ENCODE results near the gene WNT16. TPM values are rescaled to one million over a fixed set of nuclear protein-coding genes. Genes with fewer than 3 reads are reported as not detected.

The WNT16 gene
- total RNA-seq, 1 donor from 2014 or later: not detected

GRCh38 chr7:121342631-121343030, 13.8 kb downstream of the WNT16 start:
- Histone ChIP-seq H3K4me1 (no peaks in the 10 kb centered on the region), H3K36me3 (peaks cover 6% of the 10 kb centered on the region), H3K27ac (no peak overlapping the region), H3K4me3 (no peak overlapping the region), H3K27me3 (no peaks in the 10 kb centered on the region), H3K9me3 (no peaks in the 10 kb centered on the region)
- ATAC-seq: no peak
- no peak for TF ChIP-seq CTCF (IDR thresholded peaks at IDR 0.05)
- intact Hi-C loops (cut with DNase I): no loop called here
- no peak for DNase-seq

- Histone ChIP-seq H3K9me3 (no peaks in the 10 kb centered on the region), H3K4me3 (no peak overlapping the region), H3K27ac (no peak overlapping the region), H3K36me3 (peaks cover 6% of the 10 kb centered on the region), H3K27me3 (no peaks in the 10 kb centered on the region), H3K4me1 (no peaks in the 10 kb centered on the region)
- ATAC-seq (no peak), DNase-seq (no peak)
- TF ChIP-seq CTCF (IDR thresholded peaks at IDR 0.05): no peak
- intact Hi-C loops (cut with DNase I): no loop called here
Measured at GRCh38 chr7:121343302-121343701, 14.5 kb downstream of the WNT16 start.

- Histone ChIP-seq H3K4me3 (no peak overlapping the region), H3K36me3 (peaks cover 6% of the 10 kb centered on the region), H3K27me3 (no peaks in the 10 kb centered on the region), H3K27ac (no peak overlapping the region), H3K4me1 (no peaks in the 10 kb centered on the region), H3K9me3 (no peaks in the 10 kb centered on the region)
- no peak for TF ChIP-seq CTCF (IDR thresholded peaks at IDR 0.05)
- ATAC-seq: no peak
- DNase-seq: no peak
- intact Hi-C loops (cut with DNase I): no loop called here
Measured at GRCh38 chr7:121344093-121344492, 15.3 kb downstream of the WNT16 start.

GRCh38 chr7:121344497-121344896, 15.7 kb downstream of the WNT16 start:
- Histone ChIP-seq H3K27me3 (no peaks in the 10 kb centered on the region), H3K9me3 (no peaks in the 10 kb centered on the region), H3K4me1 (no peaks in the 10 kb centered on the region), H3K27ac (no peak overlapping the region), H3K4me3 (no peak overlapping the region), H3K36me3 (peaks cover 6% of the 10 kb centered on the region)
- TF ChIP-seq CTCF (IDR thresholded peaks at IDR 0.05): no peak
- DNase-seq (no peak), ATAC-seq (no peak)
- intact Hi-C loops (cut with DNase I): no loop called here

- no peak for DNase-seq
- no peak for ATAC-seq
- no peaks in the 10 kb centered on the region for H3K4me1 ChIP-seq
- no peak overlapping the region for H3K27ac ChIP-seq
- H3K27me3 ChIP-seq: no peaks in the 10 kb centered on the region
- no peak for TF ChIP-seq CTCF (IDR thresholded peaks at IDR 0.05)
- H3K36me3 ChIP-seq: peaks cover 28% of the 10 kb centered on the region
- H3K4me3 ChIP-seq: no peak overlapping the region
- no peaks in the 10 kb centered on the region for H3K9me3 ChIP-seq
- intact Hi-C loops (cut with DNase I): no loop called here
Measured at GRCh38 chr7:121351682-121352081, 22.9 kb downstream of the WNT16 start.

GRCh38 chr7:121352323-121352722, 23.5 kb downstream of the WNT16 start:
- DNase-seq (no peak), ATAC-seq (no peak)
- H3K4me3 ChIP-seq: no peak overlapping the region
- H3K27ac ChIP-seq: no peak overlapping the region
- H3K9me3 ChIP-seq: no peaks in the 10 kb centered on the region
- H3K36me3 ChIP-seq: peaks cover 34% of the 10 kb centered on the region
- no peaks in the 10 kb centered on the region for H3K27me3 ChIP-seq
- TF ChIP-seq CTCF (IDR thresholded peaks at IDR 0.05): no peak
- no peaks in the 10 kb centered on the region for H3K4me1 ChIP-seq
- intact Hi-C loops (cut with DNase I): no loop called here
